Hippocampal formation (tissue), 2 donors: Measurements from ENCODE around the gene NCOA4.
"Not testable (repeated sequence)": the region's sequence is repeated elsewhere in the genome, so short reads cannot be mapped to it uniquely, and the experiment has no call there.

Source experiments
- DNase-seq, 2 donors: peaks; one replicate each; lab custom pipeline; 2025; lab: John Stamatoyannopoulos, UW

Gene NCOA4

GRCh38 chr10:46019569-46020343 lies 10.7 kb downstream of the NCOA4 start:
- DNase-seq = peak in 1 of 2 donors; percentile 32

GRCh38 chr10:46019177-46019528 lies 11.3 kb downstream of the NCOA4 start:
- DNase-seq = no peak

- DNase-seq = no peak
Measured at GRCh38 chr10:46018453-46019176, 11.8 kb downstream of the NCOA4 start.

GRCh38 chr10:46017733-46018132 lies 12.7 kb downstream of the NCOA4 start:
- no peak for DNase-seq

- no peak for DNase-seq
Measured at GRCh38 chr10:46016811-46017210, 13.6 kb downstream of the NCOA4 start.

GRCh38 chr10:46016190-46016589 lies 14.2 kb downstream of the NCOA4 start:
- DNase-seq = no peak

- DNase-seq = no peak
Measured at GRCh38 chr10:46014683-46015405, 15.6 kb downstream of the NCOA4 start.

- no peak for DNase-seq
Measured at GRCh38 chr10:46014206-46014605, 16.2 kb downstream of the NCOA4 start.

GRCh38 chr10:46012746-46013145 lies 17.7 kb downstream of the NCOA4 start:
- DNase-seq = no peak

GRCh38 chr10:46006219-46006618 lies 24.2 kb downstream of the NCOA4 start:
- DNase-seq = no peak

- no peak for DNase-seq
Measured at GRCh38 chr10:46005383-46005782, 25.0 kb downstream of the NCOA4 start.

GRCh38 chr10:46004963-46005362 lies 25.5 kb downstream of the NCOA4 start:
- no peak for DNase-seq

GRCh38 chr10:46002916-46003693 lies 27.3 kb downstream of the NCOA4 start:
- no peak for DNase-seq

GRCh38 chr10:46002189-46002687 lies 28.2 kb downstream of the NCOA4 start:
- DNase-seq = not testable (repeated sequence)

GRCh38 chr10:46001187-46001756 lies 29.2 kb downstream of the NCOA4 start:
- DNase-seq = no peak

- DNase-seq = no peak
Measured at GRCh38 chr10:46000538-46000937, 29.9 kb downstream of the NCOA4 start.

- not testable (repeated sequence) for DNase-seq
Measured at GRCh38 chr10:45999955-46000354, 30.5 kb downstream of the NCOA4 start.

- DNase-seq = no peak
Measured at GRCh38 chr10:45997994-45998763, 32.2 kb downstream of the NCOA4 start.

- DNase-seq = no peak
Measured at GRCh38 chr10:45997557-45997956, 32.9 kb downstream of the NCOA4 start.

- DNase-seq = not testable (repeated sequence)
Measured at GRCh38 chr10:45985590-45985989, 44.8 kb downstream of the NCOA4 start.

GRCh38 chr10:45984473-45984872 lies 46.0 kb downstream of the NCOA4 start:
- not testable (repeated sequence) for DNase-seq
